HEK293 (cell line): ENCODE results near the gene PFAS.
A peak's percentile ranks its signal among the peaks of the same experiment; 100 is the strongest.

Source experiments
- CTCF ChIA-PET: fragments of 350-600 bp; formaldehyde crosslinking; extraction: SDS; loops from one replicate; lab custom pipeline; 2021; ENCODE audit warnings: antibody characterized with exemption; lab: Yijun Ruan, JAX
- POLR2A ChIA-PET: fragments of 300-600 bp; formaldehyde crosslinking; extraction: SDS; loops from one replicate; lab custom pipeline; 2020; ENCODE audit warnings: antibody characterized with exemption, inconsistent platforms; lab: Yijun Ruan, JAX
- H3K27ac ChIP-seq: fragments of 200-500 bp; sonication (Bioruptor generic); 2 replicates; pipeline ENCODE4 v1.5.1; 2014; ENCODE audit warnings: low read depth, low read length, control low read depth, inconsistent platforms; ENCODE audit errors: extremely low read depth
- H3K36me3 ChIP-seq, 2 experiments: fragments of 200-500 bp in 1 of 2; sonication (Bioruptor generic) in 1 of 2; 1 replicate in 1 of 2; 2 replicates in 1 of 2; pipeline ENCODE4 v1.5.1; 2014 to 2017; ENCODE audit warnings: inconsistent platforms in 2 of 2, low read length in 2 of 2; ENCODE audit not compliant: control insufficient read depth in 2 of 2, insufficient read depth in 1 of 2
- H3K4me1 ChIP-seq: fragments of 200-500 bp; sonication (Bioruptor generic); 2 replicates; pipeline ENCODE4 v1.5.1; 2014; ENCODE audit warnings: mild to moderate bottlenecking, low read length, inconsistent platforms; ENCODE audit not compliant: control insufficient read depth, insufficient read depth
- H3K4me3 ChIP-seq: 2 replicates; pipeline ENCODE4 v1.5.1; 2011; ENCODE audit warnings: low read depth, mild to moderate bottlenecking, control low read depth, low read length, moderate library complexity
- H3K9me3 ChIP-seq: fragments of 200-500 bp; sonication (Bioruptor generic); 2 replicates; pipeline ENCODE4 v1.5.1; 2014; ENCODE audit warnings: low read depth, low read length, inconsistent platforms; ENCODE audit not compliant: control insufficient read depth, insufficient read depth
- HOXD13 ChIP-seq: sonication (generic); formaldehyde crosslinking; IDR thresholded peaks from 2 replicates; pipeline ENCODE4 v1.8.0; 2022; ENCODE audit warnings: missing genetic modification reagents, borderline replicate concordance
- KLF8 ChIP-seq: fragments of 450-650 bp; formaldehyde crosslinking; IDR thresholded peaks from 2 replicates; pipeline ENCODE4 v1.5.1; 2016; ENCODE audit warnings: missing biosample characterization, missing genetic modification characterization
- REPIN1 ChIP-seq: fragments of 450-650 bp; formaldehyde crosslinking; IDR thresholded peaks from 2 replicates; pipeline ENCODE4 v1.5.1; 2017; ENCODE audit warnings: missing biosample characterization, missing genetic modification characterization, low read depth
- SCRT1 ChIP-seq: fragments of 450-650 bp; formaldehyde crosslinking; IDR thresholded peaks from 2 replicates; pipeline ENCODE4 v1.5.1; 2016; ENCODE audit warnings: missing biosample characterization, missing genetic modification characterization, borderline replicate concordance
- SP2 ChIP-seq: fragments of 450-650 bp; formaldehyde crosslinking; IDR thresholded peaks from 2 replicates; pipeline ENCODE4 v1.5.1; 2016; ENCODE audit warnings: missing biosample characterization, missing genetic modification characterization
- TRIM28 ChIP-seq: IDR thresholded peaks from 2 replicates; pipeline ENCODE4 v1.6.1; 2011; ENCODE audit warnings: low read length, control low read depth, borderline replicate concordance
- WT1 ChIP-seq: fragments of 450-650 bp; formaldehyde crosslinking; IDR thresholded peaks from 2 replicates; pipeline ENCODE4 v1.5.1; 2016; ENCODE audit warnings: missing biosample characterization, missing genetic modification characterization
- ZBTB17 ChIP-seq: fragments of 450-650 bp; formaldehyde crosslinking; IDR thresholded peaks from 2 replicates; pipeline ENCODE4 v1.5.1; 2016; ENCODE audit warnings: missing biosample characterization, missing genetic modification characterization
- ZNF19 ChIP-seq: fragments of 450-650 bp; formaldehyde crosslinking; IDR thresholded peaks from 2 replicates; pipeline ENCODE4; 2016; ENCODE audit warnings: missing biosample characterization, missing genetic modification characterization, low read depth
- ZNF214 ChIP-seq: fragments of 450-650 bp; formaldehyde crosslinking; IDR thresholded peaks from 2 replicates; pipeline ENCODE4 v1.5.1; 2017; ENCODE audit warnings: missing biosample characterization, mild to moderate bottlenecking, missing genetic modification characterization, borderline replicate concordance
- ZNF416 ChIP-seq: fragments of 450-650 bp; formaldehyde crosslinking; IDR thresholded peaks from 2 replicates; pipeline ENCODE4 v1.5.1; 2016; ENCODE audit warnings: missing biosample characterization, missing genetic modification characterization
- ZNF514 ChIP-seq: fragments of 450-650 bp; formaldehyde crosslinking; IDR thresholded peaks from 2 replicates; pipeline ENCODE4 v1.5.1; 2016; ENCODE audit warnings: missing biosample characterization, missing genetic modification characterization
- ZNF558 ChIP-seq: fragments of 450-650 bp; formaldehyde crosslinking; IDR thresholded peaks from 2 replicates; pipeline ENCODE4 v1.5.1; 2016; ENCODE audit warnings: missing biosample characterization, missing genetic modification characterization
- ZNF621 ChIP-seq: fragments of 450-650 bp; formaldehyde crosslinking; IDR thresholded peaks from 2 replicates; pipeline ENCODE4 v1.5.1; 2017; ENCODE audit warnings: missing biosample characterization, missing genetic modification characterization
- ZNF660 ChIP-seq: fragments of 450-650 bp; IDR thresholded peaks from 2 replicates; pipeline ENCODE4 v1.5.1; 2018; ENCODE audit warnings: missing biosample characterization, mild to moderate bottlenecking, missing genetic modification characterization
- ZNF670 ChIP-seq: fragments of 450-650 bp; formaldehyde crosslinking; IDR thresholded peaks from 2 replicates; pipeline ENCODE4 v1.5.1; 2016; ENCODE audit warnings: missing biosample characterization, missing genetic modification characterization, low read depth
- ZNF677 ChIP-seq: fragments of 450-650 bp; IDR thresholded peaks from 2 replicates; pipeline ENCODE4 v1.5.0; 2018; ENCODE audit warnings: missing biosample characterization, mild to moderate bottlenecking, missing genetic modification characterization, moderate library complexity
- ZNF76 ChIP-seq: fragments of 450-650 bp; formaldehyde crosslinking; IDR thresholded peaks from 2 replicates; pipeline ENCODE4; 2016; ENCODE audit warnings: low read depth, missing biosample characterization, missing genetic modification characterization, borderline replicate concordance
- ZNF830 ChIP-seq: fragments of 450-650 bp; IDR thresholded peaks from 2 replicates; pipeline ENCODE4 v1.5.0; 2018; ENCODE audit warnings: missing biosample characterization, missing genetic modification characterization, low read depth, mild to moderate bottlenecking, moderate library complexity
- TF ChIP-seq, protein P1 (sequence below): fragments of 450-650 bp; formaldehyde crosslinking; IDR thresholded peaks from 2 replicates; pipeline ENCODE4 v1.5.1; 2017; ENCODE audit warnings: missing biosample characterization, missing genetic modification characterization
- TF ChIP-seq, protein P2 (sequence below): fragments of 450-650 bp; formaldehyde crosslinking; IDR thresholded peaks from 2 replicates; pipeline ENCODE4 v1.5.1; 2016; ENCODE audit warnings: missing biosample characterization, missing genetic modification characterization
- TF ChIP-seq, protein P3 (sequence below): fragments of 450-650 bp; formaldehyde crosslinking; IDR thresholded peaks from 2 replicates; pipeline ENCODE4 v1.5.1; 2016; ENCODE audit warnings: missing biosample characterization, missing genetic modification characterization
- TF ChIP-seq, protein P4 (sequence below): fragments of 450-650 bp; formaldehyde crosslinking; IDR thresholded peaks from 2 replicates; pipeline ENCODE4 v1.5.1; 2016; ENCODE audit warnings: missing biosample characterization, missing genetic modification characterization, borderline replicate concordance
- TF ChIP-seq, protein P5 (sequence below): fragments of 450-650 bp; formaldehyde crosslinking; IDR thresholded peaks from 2 replicates; pipeline ENCODE4 v1.5.0; 2017; ENCODE audit warnings: missing biosample characterization, missing genetic modification characterization, borderline replicate concordance

The PFAS gene

DNA sequence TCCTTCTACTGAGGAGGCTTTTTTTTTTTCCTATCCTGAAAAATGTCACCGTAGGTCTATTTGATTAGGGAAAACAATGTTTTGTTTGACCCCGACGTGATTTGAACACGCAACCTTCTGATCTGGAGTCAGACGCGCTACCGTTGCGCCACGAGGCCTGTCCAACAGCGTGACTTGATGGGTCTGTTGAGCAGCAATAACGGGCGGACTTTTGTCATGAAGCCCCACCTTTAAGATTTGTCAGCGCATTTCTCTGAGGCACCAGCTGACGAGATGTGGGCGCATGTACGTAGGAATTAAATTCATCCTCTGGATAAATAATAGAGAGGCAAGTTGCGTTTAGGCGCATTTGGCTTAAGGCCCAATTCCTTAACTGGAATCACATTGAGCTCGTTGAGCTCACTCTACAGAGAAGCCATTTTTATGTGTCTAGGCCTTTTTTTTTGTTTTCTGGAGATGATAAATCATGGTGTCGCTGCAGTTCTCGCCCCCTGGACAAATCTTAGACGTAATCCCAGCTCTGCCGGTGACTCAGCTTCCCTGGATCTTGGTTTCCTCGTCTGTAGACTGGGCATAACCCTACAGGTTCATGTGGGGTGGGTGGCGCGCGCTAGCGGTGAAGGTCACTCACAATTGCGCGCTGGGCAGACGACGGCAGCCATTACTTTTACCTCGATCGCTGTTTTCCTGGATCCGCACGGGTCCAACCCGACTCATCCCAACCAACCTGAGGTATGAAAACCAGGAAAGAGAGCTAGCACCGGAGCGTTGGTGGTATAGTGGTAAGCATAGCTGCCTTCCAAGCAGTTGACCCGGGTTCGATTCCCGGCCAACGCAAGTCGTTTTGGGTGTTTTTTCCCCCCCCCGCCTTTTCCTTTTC is 28.1 kb upstream of the PFAS start:
- peak overlapping the region; percentile 78 for H3K4me3 ChIP-seq
- no peaks in the 10 kb centered on the region for H3K9me3 ChIP-seq
- H3K27ac ChIP-seq, result peak overlapping the region; percentile 93
- CTCF ChIA-PET, result interaction anchor here (0.6 to 2.1 kb wide), 11 partner anchors 9 to 1076 kb away, joined by 3 to 15 read pairs (median 4); partner anchors contain the start of gene BORCS6
- H3K4me1 ChIP-seq, result peaks cover 5% of the 10 kb centered on the region; the same call in 1 of the 2 replicates
- H3K36me3 ChIP-seq, result no peaks in the 10 kb centered on the region
- POLR2A ChIA-PET, result interaction anchor here (1.0 to 9.6 kb wide), 19 partner anchors 12 to 162 kb away, joined by 3 to 218 read pairs (median 9); partner anchors contain the start of genes ALOXE3, AURKB, BORCS6 and CTC1
- TF ChIP-seq ZNF660, result peak; percentile 97
- no peak for TF ChIP-seq ZNF214 (tag by site-specific recombination)
- TF ChIP-seq ZNF670 (tag by site-specific recombination), result no peak
- peak; percentile 60 for TF ChIP-seq ZNF558 (tag by site-specific recombination)
- TF ChIP-seq ZNF677 (tag by site-specific recombination), result no peak
- peak; percentile 67; the same call in 1 of the 2 replicates for TF ChIP-seq TRIM28
- no peak for TF ChIP-seq HOXD13 (CRISPR knock-in tag)
- TF ChIP-seq REPIN1 (tag by site-specific recombination), result no peak
- TF ChIP-seq, protein P1, sequence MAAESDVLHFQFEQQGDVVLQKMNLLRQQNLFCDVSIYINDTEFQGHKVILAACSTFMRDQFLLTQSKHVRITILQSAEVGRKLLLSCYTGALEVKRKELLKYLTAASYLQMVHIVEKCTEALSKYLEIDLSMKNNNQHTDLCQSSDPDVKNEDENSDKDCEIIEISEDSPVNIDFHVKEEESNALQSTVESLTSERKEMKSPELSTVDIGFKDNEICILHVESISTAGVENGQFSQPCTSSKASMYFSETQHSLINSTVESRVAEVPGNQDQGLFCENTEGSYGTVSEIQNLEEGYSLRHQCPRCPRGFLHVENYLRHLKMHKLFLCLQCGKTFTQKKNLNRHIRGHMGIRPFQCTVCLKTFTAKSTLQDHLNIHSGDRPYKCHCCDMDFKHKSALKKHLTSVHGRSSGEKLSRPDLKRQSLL, result peak; percentile 47; the same call in 1 of the 2 replicates
- TF ChIP-seq KLF8, result peak; percentile 95
- no peak for TF ChIP-seq ZNF514
- TF ChIP-seq, protein P2, sequence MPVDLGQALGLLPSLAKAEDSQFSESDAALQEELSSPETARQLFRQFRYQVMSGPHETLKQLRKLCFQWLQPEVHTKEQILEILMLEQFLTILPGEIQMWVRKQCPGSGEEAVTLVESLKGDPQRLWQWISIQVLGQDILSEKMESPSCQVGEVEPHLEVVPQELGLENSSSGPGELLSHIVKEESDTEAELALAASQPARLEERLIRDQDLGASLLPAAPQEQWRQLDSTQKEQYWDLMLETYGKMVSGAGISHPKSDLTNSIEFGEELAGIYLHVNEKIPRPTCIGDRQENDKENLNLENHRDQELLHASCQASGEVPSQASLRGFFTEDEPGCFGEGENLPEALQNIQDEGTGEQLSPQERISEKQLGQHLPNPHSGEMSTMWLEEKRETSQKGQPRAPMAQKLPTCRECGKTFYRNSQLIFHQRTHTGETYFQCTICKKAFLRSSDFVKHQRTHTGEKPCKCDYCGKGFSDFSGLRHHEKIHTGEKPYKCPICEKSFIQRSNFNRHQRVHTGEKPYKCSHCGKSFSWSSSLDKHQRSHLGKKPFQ (tag by site-specific recombination), result peak; percentile 10; the same call in 1 of the 2 replicates
- TF ChIP-seq, protein P3, sequence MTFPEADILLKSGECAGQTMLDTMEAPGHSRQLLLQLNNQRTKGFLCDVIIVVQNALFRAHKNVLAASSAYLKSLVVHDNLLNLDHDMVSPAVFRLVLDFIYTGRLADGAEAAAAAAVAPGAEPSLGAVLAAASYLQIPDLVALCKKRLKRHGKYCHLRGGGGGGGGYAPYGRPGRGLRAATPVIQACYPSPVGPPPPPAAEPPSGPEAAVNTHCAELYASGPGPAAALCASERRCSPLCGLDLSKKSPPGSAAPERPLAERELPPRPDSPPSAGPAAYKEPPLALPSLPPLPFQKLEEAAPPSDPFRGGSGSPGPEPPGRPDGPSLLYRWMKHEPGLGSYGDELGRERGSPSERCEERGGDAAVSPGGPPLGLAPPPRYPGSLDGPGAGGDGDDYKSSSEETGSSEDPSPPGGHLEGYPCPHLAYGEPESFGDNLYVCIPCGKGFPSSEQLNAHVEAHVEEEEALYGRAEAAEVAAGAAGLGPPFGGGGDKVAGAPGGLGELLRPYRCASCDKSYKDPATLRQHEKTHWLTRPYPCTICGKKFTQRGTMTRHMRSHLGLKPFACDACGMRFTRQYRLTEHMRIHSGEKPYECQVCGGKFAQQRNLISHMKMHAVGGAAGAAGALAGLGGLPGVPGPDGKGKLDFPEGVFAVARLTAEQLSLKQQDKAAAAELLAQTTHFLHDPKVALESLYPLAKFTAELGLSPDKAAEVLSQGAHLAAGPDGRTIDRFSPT (tag by site-specific recombination), result no peak
- no peak; the same call in none of the 2 replicates for TF ChIP-seq SCRT1 (tag by site-specific recombination)
- TF ChIP-seq ZNF416, result no peak
- TF ChIP-seq WT1 (tag by site-specific recombination), result 0 out of 2 replicates have a peak, but pooled peaks have one; percentile 9
- TF ChIP-seq SP2 (tag by site-specific recombination), result peak; percentile 26; the same call in 1 of the 2 replicates
- peak; percentile 36; the same call in 1 of the 2 replicates for TF ChIP-seq ZNF76 (tag by site-specific recombination)
- TF ChIP-seq, protein P4, sequence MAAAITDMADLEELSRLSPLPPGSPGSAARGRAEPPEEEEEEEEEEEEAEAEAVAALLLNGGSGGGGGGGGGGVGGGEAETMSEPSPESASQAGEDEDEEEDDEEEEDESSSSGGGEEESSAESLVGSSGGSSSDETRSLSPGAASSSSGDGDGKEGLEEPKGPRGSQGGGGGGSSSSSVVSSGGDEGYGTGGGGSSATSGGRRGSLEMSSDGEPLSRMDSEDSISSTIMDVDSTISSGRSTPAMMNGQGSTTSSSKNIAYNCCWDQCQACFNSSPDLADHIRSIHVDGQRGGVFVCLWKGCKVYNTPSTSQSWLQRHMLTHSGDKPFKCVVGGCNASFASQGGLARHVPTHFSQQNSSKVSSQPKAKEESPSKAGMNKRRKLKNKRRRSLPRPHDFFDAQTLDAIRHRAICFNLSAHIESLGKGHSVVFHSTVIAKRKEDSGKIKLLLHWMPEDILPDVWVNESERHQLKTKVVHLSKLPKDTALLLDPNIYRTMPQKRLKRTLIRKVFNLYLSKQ (tag by site-specific recombination), result no peak
- TF ChIP-seq, protein P5, sequence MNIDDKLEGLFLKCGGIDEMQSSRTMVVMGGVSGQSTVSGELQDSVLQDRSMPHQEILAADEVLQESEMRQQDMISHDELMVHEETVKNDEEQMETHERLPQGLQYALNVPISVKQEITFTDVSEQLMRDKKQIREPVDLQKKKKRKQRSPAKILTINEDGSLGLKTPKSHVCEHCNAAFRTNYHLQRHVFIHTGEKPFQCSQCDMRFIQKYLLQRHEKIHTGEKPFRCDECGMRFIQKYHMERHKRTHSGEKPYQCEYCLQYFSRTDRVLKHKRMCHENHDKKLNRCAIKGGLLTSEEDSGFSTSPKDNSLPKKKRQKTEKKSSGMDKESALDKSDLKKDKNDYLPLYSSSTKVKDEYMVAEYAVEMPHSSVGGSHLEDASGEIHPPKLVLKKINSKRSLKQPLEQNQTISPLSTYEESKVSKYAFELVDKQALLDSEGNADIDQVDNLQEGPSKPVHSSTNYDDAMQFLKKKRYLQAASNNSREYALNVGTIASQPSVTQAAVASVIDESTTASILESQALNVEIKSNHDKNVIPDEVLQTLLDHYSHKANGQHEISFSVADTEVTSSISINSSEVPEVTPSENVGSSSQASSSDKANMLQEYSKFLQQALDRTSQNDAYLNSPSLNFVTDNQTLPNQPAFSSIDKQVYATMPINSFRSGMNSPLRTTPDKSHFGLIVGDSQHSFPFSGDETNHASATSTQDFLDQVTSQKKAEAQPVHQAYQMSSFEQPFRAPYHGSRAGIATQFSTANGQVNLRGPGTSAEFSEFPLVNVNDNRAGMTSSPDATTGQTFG, result no peak; the same call in 1 of the 2 replicates
- TF ChIP-seq ZBTB17, result peak; percentile 90
- no peak for TF ChIP-seq ZNF830
- no peak for TF ChIP-seq ZNF19
- TF ChIP-seq ZNF621 (tag by site-specific recombination), result no peak
